HepG2 (cell line): ENCODE data around the gene C1QTNF1. TPM values are rescaled to one million over a fixed set of nuclear protein-coding genes. Genes with fewer than 3 reads are reported as not detected.

Experiments used
- HNRNPLL ChIP-seq: fragments of 200-400 bp; formaldehyde crosslinking; IDR thresholded peaks from 2 replicates; pipeline ENCODE4 v1.6.1; 2017; ENCODE audit warnings: mild to moderate bottlenecking, low read depth, low read length; ENCODE audit not compliant: poor library complexity, severe bottlenecking
- IKZF4 ChIP-seq: sonication (generic); formaldehyde crosslinking; IDR thresholded peaks from 2 replicates; pipeline ENCODE4 v1.5.1; 2020; ENCODE audit warnings: borderline replicate concordance, mild to moderate bottlenecking, low read depth, missing genetic modification reagents; ENCODE audit errors: not compliant biosample characterization
- MAZ ChIP-seq, 2 experiments: sonication (generic) in 1 of 2; formaldehyde crosslinking in 1 of 2; IDR thresholded peaks; 2 replicates each; pipeline versions ENCODE4 v1.5.0 to v1.6.1; 2012 to 2020; ENCODE audit warnings: low read depth in 2 of 2, mild to moderate bottlenecking in 2 of 2, borderline replicate concordance in 1 of 2, improper control_type of control experiment in 1 of 2, low read length in 1 of 2, missing genetic modification reagents in 1 of 2, moderate library complexity in 1 of 2
- MEIS1 ChIP-seq: sonication (generic); formaldehyde crosslinking; IDR thresholded peaks from 2 replicates; pipeline ENCODE4 v1.9.0; 2021; ENCODE audit warnings: mild to moderate bottlenecking, missing genetic modification reagents, moderate library complexity, borderline replicate concordance
- MEIS2 ChIP-seq: sonication (generic); formaldehyde crosslinking; IDR thresholded peaks from 2 replicates; pipeline ENCODE4 v1.9.0; 2021; ENCODE audit warnings: mild to moderate bottlenecking, missing genetic modification reagents
- MIXL1 ChIP-seq: IDR thresholded peaks from 2 replicates; pipeline ENCODE4 v1.6.1; 2016
- MZF1 ChIP-seq: sonication (generic); formaldehyde crosslinking; IDR thresholded peaks from 2 replicates; pipeline ENCODE4 v1.8.1; 2023; ENCODE audit warnings: mild to moderate bottlenecking, missing genetic modification reagents, borderline replicate concordance
- NFE2 ChIP-seq: sonication (generic); formaldehyde crosslinking; IDR thresholded peaks from 2 replicates; pipeline ENCODE4 v1.4.0; 2020; ENCODE audit warnings: missing genetic modification reagents
- PRDM4 ChIP-seq: sonication (generic); formaldehyde crosslinking; IDR thresholded peaks from 2 replicates; pipeline ENCODE4 v1.9.0; 2021; ENCODE audit warnings: missing genetic modification reagents, borderline replicate concordance
- RERE ChIP-seq: IDR thresholded peaks from 2 replicates; pipeline ENCODE4 v1.6.1; 2016; ENCODE audit warnings: low read depth, missing genetic modification reagents, missing compliant biosample characterization
- RFXAP ChIP-seq: sonication (generic); formaldehyde crosslinking; IDR thresholded peaks from 2 replicates; pipeline ENCODE4 v1.4.0; 2020; ENCODE audit warnings: missing genetic modification reagents, borderline replicate concordance
- SYNCRIP ChIP-seq: fragments of 200-400 bp; formaldehyde crosslinking; IDR thresholded peaks from 2 replicates; pipeline ENCODE4 v1.6.1; 2018; ENCODE audit warnings: mild to moderate bottlenecking, low read depth, low read length; ENCODE audit not compliant: insufficient read depth
- ZFAT ChIP-seq: sonication (generic); formaldehyde crosslinking; conservative IDR thresholded peaks from 2 replicates; pipeline ENCODE4 v1.8.1; 2023; ENCODE audit warnings: missing genetic modification reagents, inconsistent platforms
- ZNF367 ChIP-seq: sonication (generic); formaldehyde crosslinking; IDR thresholded peaks from 2 replicates; pipeline ENCODE4 v1.4.0; 2020; ENCODE audit warnings: missing genetic modification reagents, borderline replicate concordance
- ZNF564 ChIP-seq: sonication (generic); formaldehyde crosslinking; IDR thresholded peaks from 2 replicates; pipeline ENCODE4 v1.8.1; 2023; ENCODE audit warnings: mild to moderate bottlenecking, missing genetic modification reagents
- ZNF776 ChIP-seq: sonication (generic); formaldehyde crosslinking; IDR thresholded peaks from 2 replicates; pipeline ENCODE4 v1.4.0; 2020; ENCODE audit warnings: mild to moderate bottlenecking, missing genetic modification reagents
- ZSCAN9 ChIP-seq: IDR thresholded peaks from 2 replicates; pipeline ENCODE4 v1.6.1; 2016; ENCODE audit warnings: borderline replicate concordance
- polyA plus RNA-seq, 8 experiments: library from polyadenylated mRNA; depleted of rRNA in 3 of 8; stranded (reverse) in 7 of 8; unstranded in 1 of 8; fragments of >200 nt; fragmentation: Illumina TruSeq in 4 of 8; extraction: Trizol in 4 of 8; gene quantifications; 2 replicates each; pipeline versions ENCODE4 v1.2.1 to v1.2.3, GENCODE V29; 2011 to 2016; ENCODE audit warnings: low read depth in 4 of 8, missing spikeins in 1 of 8, mixed read lengths in 1 of 8; ENCODE audit not compliant: insufficient read depth in 1 of 8
- total RNA-seq, 5 experiments: library from RNA; depleted of rRNA; stranded (reverse); fragments of >200 nt; fragmentation: Illumina TruSeq; extraction: Trizol; gene quantifications; 2 replicates each; pipeline ENCODE4 v1.2.3, GENCODE V29; 2016; ENCODE audit warnings: low read depth in 1 of 5
- TF ChIP-seq, protein P1 (sequence below): sonication (generic); formaldehyde crosslinking; IDR thresholded peaks from 2 replicates; pipeline ENCODE4 v1.5.0; 2020; ENCODE audit warnings: missing genetic modification reagents

C1QTNF1 gene
- total and polyA plus RNA-seq, 2 of the 13 experiments (the other 11 are each of a cell fraction or from before 2014, with no cell fraction given): 0.18 to 0.86 TPM

DNA sequence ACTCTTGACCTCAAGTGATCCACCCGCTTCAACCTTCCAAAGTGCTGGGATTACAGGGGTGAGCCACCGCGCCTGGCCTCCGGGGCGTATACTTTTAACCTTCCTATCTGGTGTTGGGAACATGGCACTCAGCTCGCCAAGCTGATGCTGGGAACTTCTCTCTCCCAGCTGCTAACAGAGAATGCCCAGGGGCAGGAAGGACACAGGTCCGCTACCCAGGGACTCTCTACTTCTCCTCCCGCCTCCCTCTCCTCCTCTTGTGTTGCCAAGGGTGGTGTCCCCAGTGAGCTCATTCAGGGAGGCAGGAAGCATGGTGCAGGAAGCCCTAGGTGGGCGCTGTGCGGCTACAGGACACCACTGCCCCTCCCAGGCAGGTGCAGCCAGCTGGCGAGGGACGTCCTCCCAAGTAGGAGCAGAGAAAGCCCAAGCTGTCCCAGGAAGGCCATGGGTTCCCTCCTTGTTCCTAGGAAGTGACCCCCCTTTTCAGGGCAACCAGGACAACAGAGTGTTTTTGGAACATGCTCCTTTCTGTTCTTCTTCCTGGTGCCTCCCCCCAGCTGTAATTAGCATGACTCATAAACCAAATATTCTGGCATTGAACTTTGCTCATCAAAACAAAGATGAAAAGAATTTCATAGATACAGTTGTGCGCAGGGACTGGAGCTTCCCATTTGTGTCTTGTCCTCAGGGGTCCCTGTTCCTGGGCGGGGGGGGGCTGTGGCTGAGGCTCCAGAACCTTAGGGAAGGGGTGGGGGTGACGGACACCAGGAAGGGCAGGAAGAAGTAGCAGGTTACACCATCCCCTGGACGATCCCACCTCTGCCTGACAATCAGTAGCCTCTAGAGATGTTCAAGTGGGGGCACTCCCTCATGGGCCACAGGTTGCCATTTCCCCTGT is 2.7 kb downstream of the C1QTNF1 start (continued):
- TF ChIP-seq MEIS1 (0 out of 2 replicates have a peak, but pooled peaks have one; percentile 28), ZNF564 (CRISPR knock-in tag) (peak; percentile 87), MEIS2 (CRISPR knock-in tag) (0 out of 2 replicates have a peak, but pooled peaks have one; percentile 60), RERE (CRISPR knock-in tag) (peak; percentile 46; the same call in 1 of the 2 replicates), MAZ (IDR thresholded peaks at IDR 0.05; ENCODE audit: borderline replicate concordance, low read depth, low read length) (peak; percentile 87; the same call in 1 of the 2 replicates), MAZ (CRISPR knock-in tag; IDR thresholded peaks at IDR 0.05; ENCODE audit: low read depth) (peak; percentile 70), RFXAP (CRISPR knock-in tag) (peak; percentile 18; the same call in 1 of the 2 replicates), MIXL1 (CRISPR knock-in tag) (peak; percentile 98), IKZF4 (CRISPR knock-in tag) (no peak), HNRNPLL (no peak), ZNF776 (0 out of 2 replicates have a peak, but pooled peaks have one; percentile 60), NFE2 (CRISPR knock-in tag) (no peak), PRDM4 (CRISPR knock-in tag) (peak; percentile 61; the same call in 1 of the 2 replicates), ZFAT (no peak), SYNCRIP (no peak), ZSCAN9 (CRISPR knock-in tag) (no peak), ZNF367 (no peak), MZF1 (CRISPR knock-in tag) (peak; percentile 75; the same call in 1 of the 2 replicates)
- TF ChIP-seq, protein P1, sequence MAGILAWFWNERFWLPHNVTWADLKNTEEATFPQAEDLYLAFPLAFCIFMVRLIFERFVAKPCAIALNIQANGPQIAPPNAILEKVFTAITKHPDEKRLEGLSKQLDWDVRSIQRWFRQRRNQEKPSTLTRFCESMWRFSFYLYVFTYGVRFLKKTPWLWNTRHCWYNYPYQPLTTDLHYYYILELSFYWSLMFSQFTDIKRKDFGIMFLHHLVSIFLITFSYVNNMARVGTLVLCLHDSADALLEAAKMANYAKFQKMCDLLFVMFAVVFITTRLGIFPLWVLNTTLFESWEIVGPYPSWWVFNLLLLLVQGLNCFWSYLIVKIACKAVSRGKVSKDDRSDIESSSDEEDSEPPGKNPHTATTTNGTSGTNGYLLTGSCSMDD (CRISPR knock-in tag): no peak
